Measurements from ENCODE around the gene ACSF2. TPM values are rescaled to one million over a fixed set of nuclear protein-coding genes. Genes with fewer than 3 reads are reported as not detected.

ACSF2 gene
- polyA plus RNA-seq, 1 donor from 2014 or later: not detected

GRCh38 chr17:50447870-50448595, 22.0 kb downstream of the ACSF2 start:
- Histone ChIP-seq H3K27ac (ENCODE audit: low read length) (no peak overlapping the region), H3K36me3 (ENCODE audit: insufficient read depth, low read length) (no peaks in the 10 kb centered on the region), H3F3A (ENCODE audit: insufficient read depth, low read length, poor library complexity, severe bottlenecking) (no peaks in the 10 kb centered on the region), H2AFZ (ENCODE audit: low read depth, low read length) (no peak overlapping the region), H3K79me2 (replicated peaks; ENCODE audit: insufficient read depth, low read length) (no peaks in the 10 kb centered on the region), H3K4me2 (ENCODE audit: low read length) (no peak overlapping the region), H3K9me2 (ENCODE audit: insufficient read depth, low read length) (no peaks in the 10 kb centered on the region), H3K9ac (ENCODE audit: low read length) (no peak overlapping the region), H3K9me3 (ENCODE audit: low read length) (no peaks in the 10 kb centered on the region), H3K27me3 (ENCODE audit: insufficient read depth, low read depth, low read length) (no peaks in the 10 kb centered on the region), H4K20me1 (ENCODE audit: insufficient read depth) (no peaks in the 10 kb centered on the region), H3K4me3 (ENCODE audit: low read length) (no peak overlapping the region)
- TF ChIP-seq MXI1 (conservative IDR thresholded peaks at IDR 0.05; ENCODE audit: poor library complexity, severe bottlenecking) (no peak), EP300 (conservative IDR thresholded peaks at IDR 0.05; ENCODE audit: poor library complexity, severe bottlenecking) (no peak), EZH2 (IDR thresholded peaks at IDR 0.05; ENCODE audit: borderline replicate concordance, insufficient read depth, low read length, poor library complexity, severe bottlenecking) (no peak), SMC3 (conservative IDR thresholded peaks at IDR 0.05; ENCODE audit: poor library complexity) (no peak), RAD21 (conservative IDR thresholded peaks at IDR 0.05) (no peak)
- TF ChIP-seq, protein P1, sequence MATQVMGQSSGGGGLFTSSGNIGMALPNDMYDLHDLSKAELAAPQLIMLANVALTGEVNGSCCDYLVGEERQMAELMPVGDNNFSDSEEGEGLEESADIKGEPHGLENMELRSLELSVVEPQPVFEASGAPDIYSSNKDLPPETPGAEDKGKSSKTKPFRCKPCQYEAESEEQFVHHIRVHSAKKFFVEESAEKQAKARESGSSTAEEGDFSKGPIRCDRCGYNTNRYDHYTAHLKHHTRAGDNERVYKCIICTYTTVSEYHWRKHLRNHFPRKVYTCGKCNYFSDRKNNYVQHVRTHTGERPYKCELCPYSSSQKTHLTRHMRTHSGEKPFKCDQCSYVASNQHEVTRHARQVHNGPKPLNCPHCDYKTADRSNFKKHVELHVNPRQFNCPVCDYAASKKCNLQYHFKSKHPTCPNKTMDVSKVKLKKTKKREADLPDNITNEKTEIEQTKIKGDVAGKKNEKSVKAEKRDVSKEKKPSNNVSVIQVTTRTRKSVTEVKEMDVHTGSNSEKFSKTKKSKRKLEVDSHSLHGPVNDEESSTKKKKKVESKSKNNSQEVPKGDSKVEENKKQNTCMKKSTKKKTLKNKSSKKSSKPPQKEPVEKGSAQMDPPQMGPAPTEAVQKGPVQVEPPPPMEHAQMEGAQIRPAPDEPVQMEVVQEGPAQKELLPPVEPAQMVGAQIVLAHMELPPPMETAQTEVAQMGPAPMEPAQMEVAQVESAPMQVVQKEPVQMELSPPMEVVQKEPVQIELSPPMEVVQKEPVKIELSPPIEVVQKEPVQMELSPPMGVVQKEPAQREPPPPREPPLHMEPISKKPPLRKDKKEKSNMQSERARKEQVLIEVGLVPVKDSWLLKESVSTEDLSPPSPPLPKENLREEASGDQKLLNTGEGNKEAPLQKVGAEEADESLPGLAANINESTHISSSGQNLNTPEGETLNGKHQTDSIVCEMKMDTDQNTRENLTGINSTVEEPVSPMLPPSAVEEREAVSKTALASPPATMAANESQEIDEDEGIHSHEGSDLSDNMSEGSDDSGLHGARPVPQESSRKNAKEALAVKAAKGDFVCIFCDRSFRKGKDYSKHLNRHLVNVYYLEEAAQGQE (IDR thresholded peaks at IDR 0.05; ENCODE audit: borderline replicate concordance): no peak

GRCh38 chr17:50448643-50449042, 22.6 kb downstream of the ACSF2 start:
- Histone ChIP-seq H3K27me3 (ENCODE audit: insufficient read depth, low read depth, low read length) (no peaks in the 10 kb centered on the region), H3K9me2 (ENCODE audit: insufficient read depth, low read length) (no peaks in the 10 kb centered on the region), H3K36me3 (ENCODE audit: insufficient read depth, low read length) (no peaks in the 10 kb centered on the region), H3K9me3 (ENCODE audit: low read length) (no peaks in the 10 kb centered on the region), H2AFZ (ENCODE audit: low read depth, low read length) (no peak overlapping the region), H3K27ac (ENCODE audit: low read length) (no peak overlapping the region), H3K79me2 (replicated peaks; ENCODE audit: insufficient read depth, low read length) (no peaks in the 10 kb centered on the region), H3F3A (ENCODE audit: insufficient read depth, low read length, poor library complexity, severe bottlenecking) (no peaks in the 10 kb centered on the region), H3K4me2 (ENCODE audit: low read length) (no peak overlapping the region), H3K9ac (ENCODE audit: low read length) (no peak overlapping the region), H4K20me1 (ENCODE audit: insufficient read depth) (no peaks in the 10 kb centered on the region), H3K4me3 (ENCODE audit: low read length) (no peak overlapping the region)
- no peak for TF ChIP-seq TAF1 (IDR thresholded peaks at IDR 0.05; ENCODE audit: low read depth)
- no peak for TF ChIP-seq EZH2 (IDR thresholded peaks at IDR 0.05; ENCODE audit: borderline replicate concordance, insufficient read depth, low read length, poor library complexity, severe bottlenecking)
- TF ChIP-seq SMC3 (conservative IDR thresholded peaks at IDR 0.05; ENCODE audit: poor library complexity): no peak
- no peak for TF ChIP-seq CTCF (IDR thresholded peaks at IDR 0.05; ENCODE audit: poor library complexity, severe bottlenecking)
- TF ChIP-seq RAD21 (conservative IDR thresholded peaks at IDR 0.05): no peak
- no peak for TF ChIP-seq POLR2AphosphoS5 (IDR thresholded peaks at IDR 0.05)
- no peak for TF ChIP-seq EP300 (conservative IDR thresholded peaks at IDR 0.05; ENCODE audit: poor library complexity, severe bottlenecking)
- TF ChIP-seq, protein P1 (IDR thresholded peaks at IDR 0.05; ENCODE audit: borderline replicate concordance): no peak
- no peak for TF ChIP-seq MXI1 (conservative IDR thresholded peaks at IDR 0.05; ENCODE audit: poor library complexity, severe bottlenecking)

All from neural cell (in vitro differentiated cells).